ENCODE results near the gene PDE3A.

PDE3A gene

GRCh38 chr12:20701106-20701505 lies 332.8 kb downstream of the PDE3A start:
- H3K4me1 ChIP-seq (ENCODE audit: insufficient read depth, low read length, poor library complexity, severe bottlenecking) = no peaks in the 10 kb centered on the region
- H2AFZ ChIP-seq (ENCODE audit: low read length) = no peak overlapping the region
- no peaks in the 10 kb centered on the region for H3K27me3 ChIP-seq (ENCODE audit: insufficient read depth, low read length, poor library complexity, severe bottlenecking)
- TF ChIP-seq CTCF (conservative IDR thresholded peaks at IDR 0.05; ENCODE audit: low read length) (no peak), EZH2phosphoT487 (IDR thresholded peaks at IDR 0.05; ENCODE audit: borderline replicate concordance) (no peak)
- H3K79me2 ChIP-seq (ENCODE audit: insufficient read depth, low read length) = no peaks in the 10 kb centered on the region
- no peaks in the 10 kb centered on the region for H3F3A ChIP-seq (ENCODE audit: low read depth)
- H3K9ac ChIP-seq (ENCODE audit: low read depth, low read length, poor library complexity, severe bottlenecking) = no peak overlapping the region
- no peaks in the 10 kb centered on the region for H3K9me3 ChIP-seq (ENCODE audit: insufficient read depth, low read depth, low read length)
- no peak overlapping the region for H3K4me2 ChIP-seq (ENCODE audit: low read depth, low read length, poor library complexity, severe bottlenecking)
- no peaks in the 10 kb centered on the region for H4K20me1 ChIP-seq (ENCODE audit: insufficient read depth, low read length, poor library complexity, severe bottlenecking)
- no peaks in the 10 kb centered on the region for H3K9me2 ChIP-seq (replicated peaks; ENCODE audit: low read depth, low read length)
- no peak overlapping the region for H3K4me3 ChIP-seq (ENCODE audit: low read length, poor library complexity, severe bottlenecking)
- H3K36me3 ChIP-seq (ENCODE audit: insufficient read depth, low read length) = no peaks in the 10 kb centered on the region

GRCh38 chr12:20704860-20705259 lies 336.5 kb downstream of the PDE3A start:
- Histone ChIP-seq H2AFZ (ENCODE audit: low read length) (no peak overlapping the region), H3K9ac (ENCODE audit: low read depth, low read length, poor library complexity, severe bottlenecking) (no peak overlapping the region), H3K9me3 (ENCODE audit: insufficient read depth, low read depth, low read length) (no peaks in the 10 kb centered on the region), H3K36me3 (ENCODE audit: insufficient read depth, low read length) (no peaks in the 10 kb centered on the region), H3K27me3 (ENCODE audit: insufficient read depth, low read length, poor library complexity, severe bottlenecking) (no peaks in the 10 kb centered on the region), H3K4me2 (ENCODE audit: low read depth, low read length, poor library complexity, severe bottlenecking) (no peak overlapping the region), H3K4me1 (ENCODE audit: insufficient read depth, low read length, poor library complexity, severe bottlenecking) (no peaks in the 10 kb centered on the region), H3K79me2 (ENCODE audit: insufficient read depth, low read length) (no peaks in the 10 kb centered on the region), H3K9me2 (replicated peaks; ENCODE audit: low read depth, low read length) (no peaks in the 10 kb centered on the region), H4K20me1 (ENCODE audit: insufficient read depth, low read length, poor library complexity, severe bottlenecking) (no peaks in the 10 kb centered on the region), H3F3A (ENCODE audit: low read depth) (no peaks in the 10 kb centered on the region), H3K4me3 (ENCODE audit: low read length, poor library complexity, severe bottlenecking) (no peak overlapping the region)
- no peak for TF ChIP-seq CTCF (conservative IDR thresholded peaks at IDR 0.05; ENCODE audit: low read length)
- TF ChIP-seq EZH2phosphoT487 (IDR thresholded peaks at IDR 0.05; ENCODE audit: borderline replicate concordance) = no peak

- Histone ChIP-seq H2AFZ (ENCODE audit: low read length) (no peak overlapping the region), H3K79me2 (ENCODE audit: insufficient read depth, low read length) (no peaks in the 10 kb centered on the region), H3K9me2 (replicated peaks; ENCODE audit: low read depth, low read length) (no peaks in the 10 kb centered on the region), H3K9me3 (ENCODE audit: insufficient read depth, low read depth, low read length) (no peaks in the 10 kb centered on the region), H3K36me3 (ENCODE audit: insufficient read depth, low read length) (no peaks in the 10 kb centered on the region), H3K4me2 (ENCODE audit: low read depth, low read length, poor library complexity, severe bottlenecking) (no peak overlapping the region), H3K9ac (ENCODE audit: low read depth, low read length, poor library complexity, severe bottlenecking) (no peak overlapping the region), H4K20me1 (ENCODE audit: insufficient read depth, low read length, poor library complexity, severe bottlenecking) (no peaks in the 10 kb centered on the region), H3F3A (ENCODE audit: low read depth) (no peaks in the 10 kb centered on the region), H3K4me1 (ENCODE audit: insufficient read depth, low read length, poor library complexity, severe bottlenecking) (no peaks in the 10 kb centered on the region), H3K4me3 (ENCODE audit: low read length, poor library complexity, severe bottlenecking) (no peak overlapping the region), H3K27me3 (ENCODE audit: insufficient read depth, low read length, poor library complexity, severe bottlenecking) (no peaks in the 10 kb centered on the region)
- TF ChIP-seq CTCF (conservative IDR thresholded peaks at IDR 0.05; ENCODE audit: low read length) (no peak), EZH2phosphoT487 (IDR thresholded peaks at IDR 0.05; ENCODE audit: borderline replicate concordance) (no peak)
These were observed 343.5 kb downstream of the PDE3A start for GRCh38 chr12:20711846-20712245.

Measured in Loucy (cell line).